ENCODE measurements around the gene CASS4.
A peak's percentile ranks its signal among the peaks of the same experiment; 100 is the strongest.

Gene CASS4

GRCh38 chr20:56422076-56422823 is 10.2 kb downstream of the CASS4 start:
- TF ChIP-seq CTCF (IDR thresholded peaks at IDR 0.05; ENCODE audit: low read depth, low read length, missing control alignments), result no peak
- peak; percentile 71 for DNase-seq (ENCODE audit: extremely low read depth, low read depth)
- no peak overlapping the region for H3K4me3 ChIP-seq (replicated peaks; ENCODE audit: low read depth, low read length)

- no peak for DNase-seq (ENCODE audit: extremely low read depth, low read depth)
- H3K4me3 ChIP-seq (replicated peaks; ENCODE audit: low read depth, low read length), result no peak overlapping the region
- no peak for TF ChIP-seq CTCF (IDR thresholded peaks at IDR 0.05; ENCODE audit: low read depth, low read length, missing control alignments)
These were observed 10.7 kb downstream of the CASS4 start for GRCh38 chr20:56422824-56423189.

- DNase-seq (ENCODE audit: extremely low read depth, low read depth), result no peak
- H3K4me3 ChIP-seq (replicated peaks; ENCODE audit: low read depth, low read length), result no peak overlapping the region
- no peak for TF ChIP-seq CTCF (IDR thresholded peaks at IDR 0.05; ENCODE audit: low read depth, low read length, missing control alignments)
These were observed 11.2 kb downstream of the CASS4 start for GRCh38 chr20:56423211-56423610.

- no peak for TF ChIP-seq CTCF (IDR thresholded peaks at IDR 0.05; ENCODE audit: low read depth, low read length, missing control alignments)
- H3K4me3 ChIP-seq (replicated peaks; ENCODE audit: low read depth, low read length), result no peak overlapping the region
- no peak for DNase-seq (ENCODE audit: extremely low read depth, low read depth)
These were observed 11.8 kb downstream of the CASS4 start for GRCh38 chr20:56423886-56424285.

- no peak overlapping the region for H3K4me3 ChIP-seq (replicated peaks; ENCODE audit: low read depth, low read length)
- DNase-seq (ENCODE audit: extremely low read depth, low read depth), result no peak
- no peak for TF ChIP-seq CTCF (IDR thresholded peaks at IDR 0.05; ENCODE audit: low read depth, low read length, missing control alignments)
These were observed 12.9 kb downstream of the CASS4 start for GRCh38 chr20:56424931-56425330.

GRCh38 chr20:56426026-56426425 is 14.0 kb downstream of the CASS4 start:
- H3K4me3 ChIP-seq (replicated peaks; ENCODE audit: low read depth, low read length), result no peak overlapping the region
- DNase-seq (ENCODE audit: extremely low read depth, low read depth), result no peak
- no peak for TF ChIP-seq CTCF (IDR thresholded peaks at IDR 0.05; ENCODE audit: low read depth, low read length, missing control alignments)

- no peak for TF ChIP-seq CTCF (IDR thresholded peaks at IDR 0.05; ENCODE audit: low read depth, low read length, missing control alignments)
These were observed 14.9 kb downstream of the CASS4 start for GRCh38 chr20:56426926-56427325.

More at GRCh38 chr20:56426926-56427325, 14.9 kb downstream of the CASS4 start:
- no peak overlapping the region for H3K4me3 ChIP-seq (replicated peaks; ENCODE audit: low read depth, low read length)
- DNase-seq (ENCODE audit: extremely low read depth, low read depth), result no peak

All from HFF-Myc (cell line).